NCI-H146 (cell line): Measurements from ENCODE around the gene MYH14.
"Not testable (repeated sequence)": the region's sequence is repeated elsewhere in the genome, so short reads cannot be mapped to it uniquely, and the experiment has no call there.

Source experiments
- DNase-seq: peaks from one replicate; lab custom pipeline; 2025; lab: John Stamatoyannopoulos, UW

The MYH14 gene

GRCh38 chr19:50226536-50226935 lies 23.1 kb downstream of the MYH14 start:
- no peak for DNase-seq

DNA sequence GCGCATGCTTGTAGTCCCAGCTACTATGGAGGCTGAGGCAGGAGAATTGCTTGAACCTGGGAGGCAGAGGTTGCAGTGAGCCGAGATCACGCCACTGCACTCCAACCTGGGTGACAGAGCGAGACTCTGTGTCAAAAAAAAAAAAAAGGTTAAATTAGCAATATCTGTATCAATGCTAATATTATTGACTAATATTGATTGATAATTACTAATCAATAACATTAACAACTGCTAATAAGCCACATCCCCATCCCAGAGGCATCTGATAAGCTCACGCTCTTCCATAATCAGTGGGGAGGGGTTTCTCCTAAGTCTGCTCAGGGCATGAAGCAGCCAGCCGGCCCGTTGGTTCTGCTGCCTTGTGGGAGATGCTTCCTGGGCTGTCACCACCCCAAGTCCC lies 24.7 kb downstream of the MYH14 start:
- DNase-seq, result not testable (repeated sequence)

- DNase-seq, result no peak
Observed at GRCh38 chr19:50230379-50231351, 27.2 kb downstream of the MYH14 start.

DNA sequence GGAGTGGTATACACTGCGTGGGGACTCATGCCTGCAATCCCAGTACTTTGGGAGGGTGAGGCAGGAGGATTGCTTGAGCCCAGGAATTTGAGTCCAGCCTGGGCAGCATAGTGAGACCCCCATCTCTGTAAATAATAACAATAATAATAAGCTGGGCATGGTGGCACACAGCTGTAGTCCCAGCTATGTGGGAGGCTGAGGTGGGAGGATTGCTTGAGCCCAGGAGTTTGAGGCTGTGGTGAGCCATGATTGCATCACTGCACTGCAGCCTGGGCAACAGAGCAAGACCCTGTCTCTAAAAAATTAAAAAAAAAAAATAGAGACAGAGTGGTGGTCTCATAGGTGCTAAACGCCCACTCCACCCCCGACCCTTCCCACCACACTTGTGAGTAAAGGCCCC lies 28.0 kb downstream of the MYH14 start:
- not testable (repeated sequence) for DNase-seq

- no peak for DNase-seq
Observed at GRCh38 chr19:50231821-50232220, 28.4 kb downstream of the MYH14 start.

DNA sequence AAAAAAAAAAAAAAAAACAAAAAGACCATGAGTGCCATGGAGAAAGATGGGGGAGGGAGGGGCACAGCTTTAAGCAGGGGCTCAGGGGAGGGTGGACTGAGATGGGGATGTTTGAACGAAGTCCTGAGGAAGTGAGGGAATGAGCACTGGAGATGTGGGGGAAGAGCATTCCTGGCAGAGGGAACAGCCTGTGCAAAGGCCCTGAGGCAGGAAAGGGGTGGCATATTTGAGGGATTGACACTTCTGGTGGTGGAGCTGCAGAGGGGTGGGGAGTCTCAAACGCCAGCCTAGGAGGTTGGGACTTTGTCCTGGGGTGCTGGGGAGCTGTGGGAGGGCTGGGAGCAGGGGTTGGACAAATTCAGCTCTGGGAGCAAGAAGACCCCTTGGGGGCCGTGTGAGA lies 29.2 kb downstream of the MYH14 start:
- no peak for DNase-seq

DNA sequence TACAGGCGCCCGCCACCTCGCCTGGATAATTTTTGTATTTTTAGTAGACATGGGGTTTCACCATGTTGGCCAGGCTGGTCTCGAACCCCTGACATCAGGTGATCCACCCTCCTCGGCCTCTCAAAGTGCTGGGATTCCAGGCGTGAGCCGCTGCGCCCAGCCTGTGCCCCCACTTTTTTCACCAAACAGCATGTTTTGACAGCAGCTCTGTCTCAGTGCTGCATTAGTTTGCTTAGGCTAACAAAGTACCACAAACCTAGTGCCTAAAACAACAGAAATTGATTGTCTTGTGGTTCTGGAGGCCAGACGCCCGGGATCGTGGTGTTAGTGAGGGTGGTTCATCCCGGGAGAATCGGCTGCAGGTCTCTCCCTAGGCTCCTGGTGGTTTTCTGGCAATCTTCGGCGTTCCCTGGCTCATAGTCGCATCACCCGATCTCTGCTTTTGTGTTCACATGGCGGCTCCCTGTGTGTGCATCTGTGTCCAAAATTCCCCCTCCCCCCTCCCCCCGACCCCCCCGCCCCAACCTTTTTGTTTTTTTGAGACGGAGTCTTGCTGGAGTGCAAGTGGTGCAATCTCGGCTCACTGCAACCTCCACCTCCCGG lies 30.0 kb downstream of the MYH14 start:
- DNase-seq, result no peak

GRCh38 chr19:50237493-50237892 lies 34.1 kb downstream of the MYH14 start:
- peak; percentile 16 for DNase-seq

DNA sequence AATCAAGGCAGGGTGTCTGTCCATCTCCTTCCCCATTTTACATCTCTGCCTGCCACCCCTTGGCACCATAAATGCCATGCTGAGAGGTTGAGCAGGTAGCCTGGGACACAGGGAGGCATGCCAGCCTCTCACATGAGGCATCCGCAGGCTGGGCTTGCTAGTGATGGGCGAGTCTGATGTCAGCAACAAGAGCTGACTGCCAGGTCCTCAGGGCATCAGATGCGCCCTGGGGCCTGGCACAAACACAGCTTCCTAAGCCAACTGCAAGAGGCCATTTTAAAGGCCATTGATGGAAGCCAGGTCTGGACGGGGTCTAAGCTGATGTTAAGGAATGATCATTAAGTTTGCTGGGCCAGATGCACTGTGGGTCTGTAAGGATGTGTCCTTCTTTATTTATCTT lies 34.6 kb downstream of the MYH14 start:
- no peak for DNase-seq

- no peak for DNase-seq
Observed at GRCh38 chr19:50239921-50240590, 36.6 kb downstream of the MYH14 start.

- DNase-seq, result no peak
Observed at GRCh38 chr19:50242581-50242980, 39.2 kb downstream of the MYH14 start.

DNA sequence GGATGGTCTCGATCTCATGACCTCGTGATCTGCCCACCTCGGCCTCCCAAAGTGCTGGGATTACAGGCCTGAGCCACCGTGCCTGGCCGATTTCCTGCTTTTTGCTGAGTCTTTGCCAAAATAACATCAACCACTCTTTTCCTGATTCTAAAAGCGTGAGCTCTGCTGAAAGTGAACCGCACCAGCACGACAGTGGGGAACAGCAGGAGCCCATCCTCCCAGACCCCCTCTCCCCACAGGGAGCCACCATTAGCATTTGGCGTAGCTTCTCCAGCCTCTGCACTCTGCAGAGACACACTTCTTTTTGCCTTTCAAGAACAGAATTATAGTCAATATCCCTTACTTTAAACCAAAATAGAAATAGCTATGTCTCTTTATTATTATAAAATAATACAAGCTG lies 41.3 kb downstream of the MYH14 start:
- no peak for DNase-seq

DNA sequence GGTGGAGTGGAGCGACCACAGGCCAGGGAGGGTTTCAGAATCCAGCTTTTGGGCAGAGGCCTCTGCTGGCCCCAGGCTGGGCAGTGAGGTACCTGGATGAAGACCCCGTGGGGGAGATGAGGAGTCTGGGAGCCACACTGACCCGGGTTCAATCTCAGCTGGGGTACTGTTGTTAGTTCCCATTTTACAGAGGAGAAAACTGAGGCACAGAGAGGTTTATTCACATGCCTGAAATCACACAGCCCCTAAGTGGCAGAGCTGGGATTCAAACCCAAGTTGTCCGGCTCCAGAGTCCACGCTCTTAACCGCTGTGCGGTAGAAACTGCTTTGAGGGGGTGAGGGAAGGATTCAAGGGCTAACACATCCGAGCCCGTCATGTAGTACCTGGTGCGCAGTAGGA lies 45.0 kb downstream of the MYH14 start:
- DNase-seq, result no peak

DNA sequence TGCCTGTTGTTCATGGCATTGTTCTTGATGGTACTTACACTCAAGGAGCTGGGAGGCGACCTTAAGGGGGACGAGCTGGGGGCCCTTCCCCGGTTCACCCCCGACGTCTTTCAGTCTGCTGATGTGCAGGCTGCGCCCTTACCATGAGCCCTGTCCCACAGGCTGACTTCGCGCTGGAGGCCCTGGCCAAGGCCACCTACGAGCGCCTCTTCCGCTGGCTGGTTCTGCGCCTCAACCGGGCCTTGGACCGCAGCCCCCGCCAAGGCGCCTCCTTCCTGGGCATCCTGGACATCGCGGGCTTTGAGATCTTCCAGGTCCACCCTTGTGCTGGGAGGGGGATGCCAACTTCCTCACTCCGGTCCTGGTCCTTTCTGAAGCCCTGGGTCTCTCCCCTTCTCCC lies 45.4 kb downstream of the MYH14 start:
- no peak for DNase-seq

DNA sequence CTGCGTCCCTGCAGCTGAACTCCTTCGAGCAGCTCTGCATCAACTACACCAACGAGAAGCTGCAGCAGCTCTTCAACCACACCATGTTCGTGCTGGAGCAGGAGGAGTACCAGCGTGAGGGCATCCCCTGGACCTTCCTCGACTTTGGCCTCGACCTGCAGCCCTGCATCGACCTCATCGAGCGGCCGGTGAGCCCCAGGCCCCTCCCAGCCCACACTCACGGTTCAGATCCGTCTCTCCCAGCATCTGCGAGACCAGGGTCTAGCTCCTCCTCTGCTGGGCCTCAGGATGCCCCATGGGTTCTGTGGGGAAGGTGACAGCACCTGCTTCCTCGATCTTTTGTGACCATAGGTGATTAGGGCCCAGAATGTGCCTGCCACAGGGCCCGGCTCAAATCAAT lies 46.2 kb downstream of the MYH14 start:
- no peak for DNase-seq

DNA sequence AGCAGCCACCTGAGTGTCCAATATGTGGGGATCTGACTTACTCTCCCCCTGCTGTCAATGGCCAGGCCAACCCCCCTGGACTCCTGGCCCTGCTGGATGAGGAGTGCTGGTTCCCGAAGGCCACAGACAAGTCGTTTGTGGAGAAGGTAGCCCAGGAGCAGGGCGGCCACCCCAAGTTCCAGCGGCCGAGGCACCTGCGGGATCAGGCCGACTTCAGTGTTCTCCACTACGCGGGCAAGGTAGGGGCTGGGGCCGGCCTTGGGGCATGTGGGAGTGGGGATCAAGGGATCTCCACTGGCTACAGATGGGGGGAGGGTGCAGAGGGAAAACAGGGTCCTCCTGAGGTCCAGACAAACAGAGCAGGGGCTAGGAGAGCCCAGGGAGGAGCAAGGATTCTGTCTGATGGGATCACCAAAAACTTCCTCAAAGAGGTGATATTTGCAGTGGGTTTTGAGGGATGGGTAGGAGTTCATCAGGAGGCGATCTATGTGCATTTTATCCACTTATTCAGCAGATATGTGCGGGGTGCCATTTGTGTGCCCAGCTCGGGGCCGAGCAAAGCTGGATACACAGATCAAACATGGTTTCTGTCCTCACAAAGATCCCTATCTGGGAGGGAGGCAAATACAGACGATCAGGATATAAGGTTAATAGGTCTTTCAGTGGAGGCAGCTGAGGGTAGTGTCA lies 47.2 kb downstream of the MYH14 start:
- DNase-seq, result no peak

DNA sequence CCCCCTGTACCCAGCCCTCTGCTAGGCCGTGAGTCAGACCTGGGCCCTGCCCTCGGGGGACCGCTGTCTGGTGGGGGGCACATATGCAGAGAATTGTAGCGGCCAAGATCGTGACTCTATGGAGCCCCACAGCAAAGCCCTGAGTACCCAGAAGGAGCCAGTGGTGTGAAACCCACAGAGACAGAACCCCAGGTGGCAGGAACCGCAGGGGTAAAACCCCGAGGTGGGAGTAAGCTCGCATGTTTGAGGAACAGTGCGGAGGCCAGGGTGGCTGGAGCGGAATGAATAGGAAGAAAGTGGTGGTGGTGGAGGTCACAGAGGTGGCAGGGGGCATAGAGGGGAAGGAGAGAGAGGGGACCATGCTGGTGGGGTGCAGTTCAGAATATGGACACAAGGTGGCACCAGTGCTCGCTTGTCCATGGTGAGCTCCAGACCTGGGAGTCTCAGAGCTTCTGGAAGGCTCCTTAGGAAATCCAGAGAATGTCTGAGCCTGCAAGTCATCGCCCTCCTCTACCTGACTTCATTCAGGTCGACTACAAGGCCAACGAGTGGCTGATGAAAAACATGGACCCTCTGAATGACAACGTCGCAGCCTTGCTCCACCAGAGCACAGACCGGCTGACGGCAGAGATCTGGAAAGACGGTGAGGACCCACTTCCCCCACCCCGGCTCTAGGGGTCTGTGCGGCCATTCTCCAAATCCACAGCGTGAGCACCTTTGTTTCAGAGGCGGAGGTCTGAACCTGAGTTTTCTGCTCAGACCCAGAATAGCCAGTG lies 48.9 kb downstream of the MYH14 start:
- no peak for DNase-seq

DNA sequence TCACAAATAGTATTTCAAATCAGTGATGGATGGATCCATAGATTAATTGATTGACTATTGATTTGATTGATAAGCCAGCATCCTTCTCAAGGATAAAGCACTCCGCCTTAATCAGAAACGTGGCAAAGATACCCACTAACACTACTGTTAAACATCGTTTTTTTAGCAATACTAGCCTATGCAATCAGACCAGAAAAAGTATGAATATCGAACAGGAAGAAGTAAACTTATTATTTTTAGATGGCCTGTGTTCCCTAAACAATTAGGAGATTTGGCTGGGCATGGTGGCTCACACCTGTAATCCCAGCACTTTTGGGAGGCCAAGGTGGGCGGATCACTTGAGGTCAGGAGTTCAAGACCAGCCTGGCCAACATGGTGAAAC lies 49.5 kb downstream of the MYH14 start:
- DNase-seq, result no peak

DNA sequence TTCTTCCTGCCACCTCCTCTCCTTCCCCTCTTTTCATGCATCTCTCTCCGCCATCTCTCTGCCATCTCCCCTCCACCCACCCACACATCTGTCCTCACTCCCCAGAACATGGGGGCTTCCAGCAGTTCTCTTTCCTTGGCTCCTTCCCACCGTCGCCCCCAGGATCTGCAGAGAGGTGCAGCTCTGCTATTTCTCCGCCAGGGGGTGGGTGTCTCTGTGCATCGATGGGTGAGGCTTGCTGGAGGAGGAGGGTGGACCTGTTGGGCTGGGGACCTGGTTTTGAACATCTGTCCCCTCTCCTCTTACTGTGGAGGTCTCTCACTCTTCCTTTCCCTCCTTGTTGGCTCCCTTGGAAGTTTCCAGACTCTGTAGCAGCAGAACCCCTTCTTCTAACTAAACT lies 51.7 kb downstream of the MYH14 start:
- DNase-seq, result no peak

- no peak for DNase-seq
Observed at GRCh38 chr19:50257141-50257540, 53.7 kb downstream of the MYH14 start.

DNA sequence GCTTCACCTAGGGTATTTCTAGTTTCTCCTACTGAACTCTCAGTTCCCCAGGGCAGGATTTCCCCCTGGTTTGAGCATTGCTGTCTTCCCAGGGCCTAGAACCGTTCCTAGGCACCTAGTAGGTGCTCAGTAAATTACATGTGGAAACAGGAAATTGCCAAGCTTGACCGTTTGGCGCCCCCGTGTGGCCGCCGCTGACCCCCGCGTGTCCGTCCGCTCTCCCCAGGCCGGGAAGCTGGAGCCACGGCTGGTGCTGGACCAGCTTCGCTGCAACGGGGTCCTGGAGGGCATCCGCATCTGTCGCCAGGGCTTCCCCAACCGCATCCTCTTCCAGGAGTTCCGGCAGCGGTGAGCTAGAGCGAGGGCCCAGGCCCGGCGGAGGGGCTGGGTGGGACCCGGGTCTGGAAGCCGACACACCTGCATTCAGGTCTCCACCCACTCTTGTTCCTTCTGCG lies 55.5 kb downstream of the MYH14 start:
- DNase-seq, result no peak
